Sigmoid colon (tissue), 4 donors: ENCODE data around the gene CDH22.

Experiments
- EP300 ChIP-seq, 4 donors: sonication (generic); formaldehyde crosslinking; IDR thresholded peaks; one replicate each; pipeline ENCODE4 v1.6.1; 2017; ENCODE audit warnings: antibody characterized with exemption in 4 of 4
- POLR2A ChIP-seq, 2 donors: fragments of 450-650 bp; IDR thresholded peaks; one replicate each; pipeline ENCODE4 v1.6.1; 2016; ENCODE audit warnings: antibody characterized with exemption in 2 of 2, mild to moderate bottlenecking in 2 of 2, moderate library complexity in 2 of 2
- POLR2AphosphoS5 ChIP-seq, 4 donors: sonication (generic); formaldehyde crosslinking; IDR thresholded peaks; one replicate each; pipeline ENCODE4 v1.6.1; 2017; ENCODE audit warnings: antibody characterized with exemption in 4 of 4
- TF ChIP-seq, protein P1 (sequence below), 4 experiments: fragments of 450-650 bp in 3 of 4; fragments of 200-600 bp in 1 of 4; IDR thresholded peaks; one replicate each; pipeline ENCODE4 v1.5.1; 2016 to 2019; ENCODE audit warnings: antibody characterized with exemption in 4 of 4, mild to moderate bottlenecking in 3 of 4, moderate library complexity in 2 of 4

GRCh38 chr20:46191611-46192010 is 116.7 kb downstream of the CDH22 start:
- TF ChIP-seq POLR2A (IDR thresholded peaks at IDR 0.05) (no peak), POLR2AphosphoS5 (IDR thresholded peaks at IDR 0.05) (no peak), EP300 (IDR thresholded peaks at IDR 0.05) (no peak)
- TF ChIP-seq, protein P1, sequence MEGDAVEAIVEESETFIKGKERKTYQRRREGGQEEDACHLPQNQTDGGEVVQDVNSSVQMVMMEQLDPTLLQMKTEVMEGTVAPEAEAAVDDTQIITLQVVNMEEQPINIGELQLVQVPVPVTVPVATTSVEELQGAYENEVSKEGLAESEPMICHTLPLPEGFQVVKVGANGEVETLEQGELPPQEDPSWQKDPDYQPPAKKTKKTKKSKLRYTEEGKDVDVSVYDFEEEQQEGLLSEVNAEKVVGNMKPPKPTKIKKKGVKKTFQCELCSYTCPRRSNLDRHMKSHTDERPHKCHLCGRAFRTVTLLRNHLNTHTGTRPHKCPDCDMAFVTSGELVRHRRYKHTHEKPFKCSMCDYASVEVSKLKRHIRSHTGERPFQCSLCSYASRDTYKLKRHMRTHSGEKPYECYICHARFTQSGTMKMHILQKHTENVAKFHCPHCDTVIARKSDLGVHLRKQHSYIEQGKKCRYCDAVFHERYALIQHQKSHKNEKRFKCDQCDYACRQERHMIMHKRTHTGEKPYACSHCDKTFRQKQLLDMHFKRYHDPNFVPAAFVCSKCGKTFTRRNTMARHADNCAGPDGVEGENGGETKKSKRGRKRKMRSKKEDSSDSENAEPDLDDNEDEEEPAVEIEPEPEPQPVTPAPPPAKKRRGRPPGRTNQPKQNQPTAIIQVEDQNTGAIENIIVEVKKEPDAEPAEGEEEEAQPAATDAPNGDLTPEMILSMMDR (IDR thresholded peaks at IDR 0.05) = no peak
